WTC11 (cell line): ENCODE measurements around the gene DNAJB12.

Experiments used
- ATF3 ChIP-seq: sonication (generic); formaldehyde crosslinking; conservative IDR thresholded peaks from 2 replicates; pipeline ENCODE4 v1.8.1; 2022; ENCODE audit warnings: mild to moderate bottlenecking, missing genetic modification reagents
- CTCF ChIP-seq: fragments of 200-600 bp; IDR thresholded peaks from 2 replicates; pipeline ENCODE4 v1.8.0; 2022; ENCODE audit warnings: antibody characterized with exemption
- HMGXB4 ChIP-seq: sonication (generic); formaldehyde crosslinking; IDR thresholded peaks from 2 replicates; pipeline ENCODE4 v1.8.1; 2023; ENCODE audit warnings: mild to moderate bottlenecking, moderate library complexity, missing genetic modification reagents
- IRF1 ChIP-seq: sonication (generic); formaldehyde crosslinking; IDR thresholded peaks from 2 replicates; pipeline ENCODE4 v1.8.0; 2023; ENCODE audit warnings: missing genetic modification reagents
- NFYB ChIP-seq: sonication (generic); formaldehyde crosslinking; conservative IDR thresholded peaks from 2 replicates; pipeline ENCODE4 v1.8.0; 2022; ENCODE audit warnings: low read depth, missing genetic modification reagents
- SMAD3 ChIP-seq: sonication (generic); formaldehyde crosslinking; IDR thresholded peaks from 2 replicates; pipeline ENCODE4 v1.8.0; 2022; ENCODE audit warnings: missing genetic modification reagents, mild to moderate bottlenecking, borderline replicate concordance
- SP1 ChIP-seq: sonication (generic); formaldehyde crosslinking; conservative IDR thresholded peaks from 2 replicates; pipeline ENCODE4 v1.8.1; 2022; ENCODE audit warnings: missing genetic modification reagents
- ZBTB21 ChIP-seq: sonication (generic); formaldehyde crosslinking; IDR thresholded peaks from 2 replicates; pipeline ENCODE4 v1.8.1; 2023; ENCODE audit warnings: mild to moderate bottlenecking, missing genetic modification reagents, borderline replicate concordance
- ZNF121 ChIP-seq: sonication (generic); formaldehyde crosslinking; IDR thresholded peaks from 2 replicates; pipeline ENCODE4 v1.8.0; 2023; ENCODE audit warnings: missing genetic modification reagents
- ZNF219 ChIP-seq: sonication (generic); formaldehyde crosslinking; IDR thresholded peaks from 2 replicates; pipeline ENCODE4 v1.8.0; 2023; ENCODE audit warnings: missing genetic modification reagents, mild to moderate bottlenecking, borderline replicate concordance
- ZNF423 ChIP-seq: fragments of 250-450 bp; sonication (Bioruptor Pico); IDR thresholded peaks from 2 replicates; pipeline ENCODE4 v2.1.2; 2022; ENCODE audit warnings: mild to moderate bottlenecking, moderate library complexity
- ZSCAN18 ChIP-seq: fragments of 250-450 bp; sonication (Bioruptor Pico); IDR thresholded peaks from 2 replicates; pipeline ENCODE4 v2.1.2; 2022; ENCODE audit warnings: mild to moderate bottlenecking, moderate library complexity

GRCh38 chr10:72330069-72330426, 24.7 kb downstream of the DNAJB12 start:
- TF ChIP-seq IRF1 (no peak), ZNF121 (CRISPR knock-in tag) (no peak), CTCF (no peak), ZBTB21 (CRISPR knock-in tag) (no peak), SP1 (CRISPR knock-in tag) (no peak), ATF3 (CRISPR knock-in tag) (no peak), ZNF423 (no peak), ZNF219 (CRISPR knock-in tag) (no peak), ZSCAN18 (no peak), SMAD3 (CRISPR knock-in tag) (no peak), HMGXB4 (CRISPR knock-in tag) (no peak), NFYB (no peak)
